LNCAP (cell line): ENCODE measurements around the gene SH3BGRL2.

Experiments
- CTCF ChIP-seq: fragments of 450-650 bp; IDR thresholded peaks from 2 replicates; pipeline ENCODE4 v1.5.1; 2017; ENCODE audit warnings: mild to moderate bottlenecking

The SH3BGRL2 gene

GRCh38 chr6:79628466-79629288 lies 2.5 kb upstream of the SH3BGRL2 start:
- TF ChIP-seq CTCF, result no peak

- no peak for TF ChIP-seq CTCF
Measured at GRCh38 chr6:79630380-79630882, 698 bp upstream of the SH3BGRL2 start.

GRCh38 chr6:79631693-79632172 lies 604 bp downstream of the SH3BGRL2 start:
- no peak for TF ChIP-seq CTCF

GRCh38 chr6:79632580-79632979 lies 1.5 kb downstream of the SH3BGRL2 start:
- TF ChIP-seq CTCF, result no peak

- no peak for TF ChIP-seq CTCF
Measured at GRCh38 chr6:79634491-79635231, 3.5 kb downstream of the SH3BGRL2 start.

GRCh38 chr6:79635232-79635543 lies 4.1 kb downstream of the SH3BGRL2 start:
- no peak for TF ChIP-seq CTCF

GRCh38 chr6:79636673-79637072 lies 5.5 kb downstream of the SH3BGRL2 start:
- TF ChIP-seq CTCF, result no peak
